GM19043 (cell line): Measurements from ENCODE around the gene LDLRAD4.

Source experiments
- ATAC-seq: cut with Tn5 transposase; IDR thresholded peaks from one replicate; pipeline ENCODE4 v1.9.1; 2021; ENCODE audit warnings: low read depth; ENCODE audit not compliant: unreplicated experiment

LDLRAD4 gene

DNA sequence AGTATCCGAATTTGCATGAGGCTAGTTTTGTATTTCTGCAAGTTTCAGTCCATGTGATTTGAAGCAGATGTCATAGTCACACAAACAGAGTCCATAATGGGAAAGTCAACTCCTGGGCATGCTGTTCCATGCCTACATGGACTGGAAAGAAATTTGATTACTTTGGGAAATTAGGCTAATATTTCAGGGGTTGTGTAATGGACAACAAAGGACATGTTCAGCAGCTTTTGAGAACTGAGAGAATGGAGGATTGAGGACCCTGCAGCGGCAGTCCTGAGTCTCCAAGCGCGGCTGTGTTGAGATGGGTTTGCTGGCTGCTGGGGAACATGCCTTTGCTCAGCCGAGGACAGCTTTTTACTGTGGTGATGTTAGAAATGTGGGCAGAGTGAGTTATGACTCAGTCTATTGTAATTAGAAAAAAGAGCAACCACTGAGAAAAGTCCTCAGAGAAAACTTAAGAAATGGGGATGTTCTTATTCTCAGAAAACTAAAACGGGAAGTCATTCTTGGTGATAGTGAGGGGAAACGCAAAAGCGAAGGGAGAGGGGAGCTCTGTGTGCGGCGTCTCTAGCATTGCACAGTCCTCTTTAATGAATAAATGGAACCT, 358.6 kb downstream of the LDLRAD4 start:
- peak; percentile 83 for ATAC-seq

GRCh38 chr18:13577781-13578180, 359.2 kb downstream of the LDLRAD4 start:
- ATAC-seq, result no peak

GRCh38 chr18:13578400-13578799, 359.8 kb downstream of the LDLRAD4 start:
- no peak for ATAC-seq

- ATAC-seq, result no peak
Observed at GRCh38 chr18:13579874-13580273, 361.3 kb downstream of the LDLRAD4 start.

GRCh38 chr18:13580351-13580750, 361.8 kb downstream of the LDLRAD4 start:
- ATAC-seq, result no peak

DNA sequence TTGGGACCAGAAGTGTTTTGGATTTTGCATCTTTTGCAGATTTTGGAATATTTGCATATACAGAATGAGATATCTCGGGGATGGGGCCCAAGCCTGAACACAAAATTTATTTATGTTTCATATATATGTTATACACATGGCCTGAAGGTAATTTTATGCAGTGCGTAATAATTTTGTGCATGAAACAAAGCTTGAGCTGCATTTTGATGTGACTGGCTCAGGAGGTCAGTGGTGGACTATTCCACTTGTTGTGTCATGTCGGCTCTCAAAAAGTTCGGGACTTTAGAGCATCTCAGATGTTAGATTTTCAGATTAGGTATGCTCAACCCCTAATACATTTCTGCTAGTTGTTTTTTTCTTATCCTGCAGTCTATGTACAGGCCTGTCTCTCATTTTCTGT, 362.4 kb downstream of the LDLRAD4 start:
- no peak for ATAC-seq

- no peak for ATAC-seq
Observed at GRCh38 chr18:13581496-13582177, 363.1 kb downstream of the LDLRAD4 start.

- ATAC-seq, result no peak
Observed at GRCh38 chr18:13582178-13582670, 363.7 kb downstream of the LDLRAD4 start.

DNA sequence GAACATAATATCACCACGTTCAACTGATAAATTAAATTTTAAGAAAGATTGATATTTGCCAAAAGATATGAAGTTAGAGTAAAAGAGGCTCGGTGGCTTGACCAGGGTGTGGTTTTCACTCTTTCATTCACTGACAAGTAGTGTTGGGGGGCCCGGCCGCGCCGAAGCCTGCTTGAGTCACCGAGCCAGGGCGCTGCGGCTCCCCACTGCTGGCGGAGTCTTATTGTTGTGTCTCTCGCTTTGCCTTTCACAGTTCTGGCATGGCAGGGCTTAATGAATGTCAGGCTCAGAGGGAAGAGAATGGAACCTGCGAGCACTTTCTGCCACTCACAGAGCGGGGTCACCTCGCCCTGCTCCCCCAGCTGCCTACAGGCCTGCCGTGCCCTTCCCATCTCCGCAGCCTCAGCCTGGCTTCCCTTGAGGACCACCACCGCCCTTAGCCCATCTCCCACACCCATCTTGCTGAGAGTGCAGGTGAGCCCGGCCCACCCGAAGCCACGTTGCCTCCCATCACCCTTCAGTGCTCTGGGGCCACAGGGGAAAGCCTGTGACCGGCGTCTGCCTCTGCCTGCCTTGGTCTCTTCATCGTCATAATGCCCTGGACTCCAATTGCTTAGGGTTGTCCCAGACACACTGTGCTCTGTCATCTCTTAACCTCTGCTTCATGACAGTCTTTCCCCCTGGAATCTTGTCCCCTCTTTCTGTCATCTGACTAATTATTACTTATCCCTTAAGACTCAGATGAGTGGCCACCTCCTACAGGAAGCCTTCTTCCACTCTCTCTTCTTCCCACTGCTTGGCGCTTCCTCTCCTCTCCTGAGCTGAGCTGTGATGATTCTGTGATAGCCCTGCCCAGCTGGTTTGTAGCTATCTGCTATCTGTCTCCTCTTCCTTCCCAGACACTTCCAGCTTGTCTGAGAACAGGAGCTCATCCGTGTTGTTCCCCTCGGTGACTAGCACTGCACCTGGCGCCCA, 365.3 kb downstream of the LDLRAD4 start:
- no peak for ATAC-seq

- no peak for ATAC-seq
Observed at GRCh38 chr18:13584825-13585224, 366.3 kb downstream of the LDLRAD4 start.

DNA sequence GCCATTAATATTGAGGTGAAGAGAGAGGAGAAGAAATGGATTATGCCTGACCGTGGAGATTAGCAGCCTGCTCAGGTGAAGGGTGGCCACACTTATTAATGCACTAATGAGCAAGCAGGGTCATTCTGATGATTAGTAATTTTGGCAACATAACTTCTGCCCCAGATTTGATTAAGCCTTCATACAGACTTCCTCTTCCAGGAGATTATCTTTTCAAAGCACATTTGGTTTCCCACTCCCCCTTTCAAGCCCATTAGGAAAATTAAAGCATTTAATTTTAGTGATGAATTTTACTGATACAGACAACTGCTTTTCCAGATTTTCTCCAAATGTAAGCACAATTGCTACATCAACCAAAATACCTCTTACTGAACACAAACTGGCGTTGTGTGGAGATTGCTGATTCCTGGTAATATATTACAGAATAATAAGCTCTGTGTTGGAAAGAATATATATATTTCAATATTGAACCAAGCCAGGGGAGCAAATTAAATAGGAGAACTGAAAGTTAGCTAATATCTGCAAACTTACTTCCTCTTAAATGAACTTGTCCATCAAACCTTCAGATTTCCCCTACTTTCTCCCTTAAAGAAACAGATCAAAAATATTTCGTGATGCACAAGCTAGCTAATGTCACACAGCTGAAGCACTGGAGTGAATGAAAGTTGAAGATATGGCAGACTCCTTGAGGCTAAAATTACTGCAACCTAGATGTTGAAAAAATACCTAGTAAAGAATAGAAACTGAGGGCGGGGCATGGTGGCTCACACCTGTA, 367.0 kb downstream of the LDLRAD4 start:
- ATAC-seq, result no peak

- no peak for ATAC-seq
Observed at GRCh38 chr18:13587001-13587400, 368.4 kb downstream of the LDLRAD4 start.

DNA sequence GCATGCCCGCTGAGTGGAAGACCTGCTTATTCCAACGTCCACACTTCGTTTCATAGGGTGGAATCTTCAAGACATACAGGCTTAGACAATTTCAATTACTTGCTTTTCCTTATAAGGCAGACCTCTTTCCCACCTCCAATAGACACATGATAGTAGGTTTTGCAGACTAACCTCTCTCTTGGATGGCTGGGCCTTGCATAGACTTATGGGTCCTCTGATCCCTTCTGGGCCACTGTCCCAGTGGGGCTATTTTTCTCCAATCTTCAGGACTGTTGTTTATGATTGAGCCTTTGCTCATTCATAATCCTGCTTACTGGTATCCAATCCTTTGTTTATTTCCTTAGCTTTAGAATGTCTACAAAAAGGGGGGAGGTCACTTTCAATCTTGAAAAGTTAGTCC, 368.9 kb downstream of the LDLRAD4 start:
- ATAC-seq, result no peak

DNA sequence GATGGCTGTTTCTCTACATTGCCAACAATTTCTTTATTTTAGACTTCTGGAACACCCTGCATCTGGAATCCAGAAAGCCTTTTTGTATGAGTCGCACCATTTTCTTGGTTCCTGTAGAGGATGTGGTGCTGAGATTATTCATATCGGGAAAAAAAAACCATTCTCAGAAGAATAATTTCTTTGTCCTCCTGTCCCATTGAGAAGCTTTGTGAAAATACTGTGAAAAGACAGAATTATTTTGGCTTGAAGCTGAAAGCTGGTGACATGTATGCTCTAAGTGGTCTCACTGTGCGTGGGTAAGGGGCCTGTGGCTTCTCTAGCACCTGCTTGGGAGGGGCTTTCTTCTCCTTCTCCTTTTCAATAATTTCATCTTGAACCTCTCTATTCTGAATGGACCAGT, 369.4 kb downstream of the LDLRAD4 start:
- no peak for ATAC-seq

DNA sequence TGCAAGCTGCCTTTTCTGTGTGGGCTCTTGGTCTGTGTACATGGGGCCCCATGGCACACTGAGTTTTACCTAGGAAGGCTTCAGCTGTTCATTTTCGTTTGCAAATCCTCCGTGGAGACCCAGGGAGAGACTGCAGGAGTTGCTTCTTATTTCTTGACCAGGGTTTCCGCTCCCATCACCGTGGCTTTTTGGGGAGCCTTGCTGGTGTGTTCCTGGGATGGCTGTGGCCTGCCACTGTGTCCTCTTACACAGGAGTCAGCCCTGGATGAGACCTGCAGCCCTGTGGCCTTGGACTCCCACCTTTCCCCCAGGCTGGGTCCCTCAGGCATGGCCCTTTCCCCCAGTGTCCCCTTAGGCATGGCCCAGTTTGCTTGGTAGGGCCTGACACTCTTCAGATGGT, 370.8 kb downstream of the LDLRAD4 start:
- no peak for ATAC-seq

- no peak for ATAC-seq
Observed at GRCh38 chr18:13589943-13590342, 371.4 kb downstream of the LDLRAD4 start.

- no peak for ATAC-seq
Observed at GRCh38 chr18:13592246-13592645, 373.7 kb downstream of the LDLRAD4 start.

GRCh38 chr18:13594551-13594950, 376.0 kb downstream of the LDLRAD4 start:
- ATAC-seq, result no peak

GRCh38 chr18:13597068-13597467, 378.5 kb downstream of the LDLRAD4 start:
- ATAC-seq, result no peak

- no peak for ATAC-seq
Observed at GRCh38 chr18:13598591-13598990, 380.0 kb downstream of the LDLRAD4 start.
